Breast epithelium (tissue), 3 donors: ENCODE data around the gene C1QTNF1.

Experiments
- POLR2A ChIP-seq: fragments of 450-650 bp; IDR thresholded peaks from one replicate; pipeline ENCODE4 v1.6.1; 2016; ENCODE audit warnings: antibody characterized with exemption, mild to moderate bottlenecking, moderate library complexity
- POLR2AphosphoS5 ChIP-seq, 3 donors: sonication (generic); formaldehyde crosslinking; IDR thresholded peaks; one replicate each; pipeline ENCODE4 v1.6.1; 2017; ENCODE audit warnings: antibody characterized with exemption in 3 of 3
- TF ChIP-seq, protein P1 (sequence below), 3 donors: fragments of 450-650 bp; IDR thresholded peaks; one replicate each; pipeline ENCODE4 v1.5.1; 2016 to 2017; ENCODE audit warnings: antibody characterized with exemption in 3 of 3, mild to moderate bottlenecking in 3 of 3, moderate library complexity in 3 of 3

DNA sequence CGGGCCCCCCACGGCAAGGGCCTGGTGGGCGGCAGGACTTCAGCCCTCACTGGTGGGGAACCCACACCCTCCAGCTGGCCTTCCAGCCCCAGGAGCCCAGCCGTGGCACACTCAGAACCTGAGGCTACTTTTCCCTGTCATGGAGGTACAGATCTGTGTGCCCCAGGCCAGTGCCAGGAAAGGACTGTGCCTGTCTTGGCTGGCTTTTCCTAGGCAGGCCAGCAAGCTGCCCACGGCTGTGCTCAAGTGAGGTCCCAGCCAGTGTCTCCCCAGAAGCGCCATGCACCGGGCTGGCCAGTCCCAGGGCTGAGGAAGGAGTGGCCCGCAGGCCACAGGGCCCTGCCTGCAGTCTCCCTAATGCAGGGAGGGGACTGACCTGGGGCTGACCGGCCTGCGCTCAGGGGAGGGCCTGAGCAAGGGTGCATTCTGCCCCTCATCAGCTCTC, 67.3 kb downstream of the C1QTNF1 start:
- TF ChIP-seq, protein P1, sequence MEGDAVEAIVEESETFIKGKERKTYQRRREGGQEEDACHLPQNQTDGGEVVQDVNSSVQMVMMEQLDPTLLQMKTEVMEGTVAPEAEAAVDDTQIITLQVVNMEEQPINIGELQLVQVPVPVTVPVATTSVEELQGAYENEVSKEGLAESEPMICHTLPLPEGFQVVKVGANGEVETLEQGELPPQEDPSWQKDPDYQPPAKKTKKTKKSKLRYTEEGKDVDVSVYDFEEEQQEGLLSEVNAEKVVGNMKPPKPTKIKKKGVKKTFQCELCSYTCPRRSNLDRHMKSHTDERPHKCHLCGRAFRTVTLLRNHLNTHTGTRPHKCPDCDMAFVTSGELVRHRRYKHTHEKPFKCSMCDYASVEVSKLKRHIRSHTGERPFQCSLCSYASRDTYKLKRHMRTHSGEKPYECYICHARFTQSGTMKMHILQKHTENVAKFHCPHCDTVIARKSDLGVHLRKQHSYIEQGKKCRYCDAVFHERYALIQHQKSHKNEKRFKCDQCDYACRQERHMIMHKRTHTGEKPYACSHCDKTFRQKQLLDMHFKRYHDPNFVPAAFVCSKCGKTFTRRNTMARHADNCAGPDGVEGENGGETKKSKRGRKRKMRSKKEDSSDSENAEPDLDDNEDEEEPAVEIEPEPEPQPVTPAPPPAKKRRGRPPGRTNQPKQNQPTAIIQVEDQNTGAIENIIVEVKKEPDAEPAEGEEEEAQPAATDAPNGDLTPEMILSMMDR (IDR thresholded peaks at IDR 0.05): no peak
- TF ChIP-seq POLR2AphosphoS5 (IDR thresholded peaks at IDR 0.05): no peak
- no peak for TF ChIP-seq POLR2A
